Suppressor macrophage treated with lipopolysaccharide for 4 hours (primary cell): ENCODE data around the gene CSRP1.
A peak's percentile ranks its signal among the peaks of the same experiment; 100 is the strongest.
"Not testable (repeated sequence)": the region's sequence is repeated elsewhere in the genome, so short reads cannot be mapped to it uniquely, and the experiment has no call there.

Experiments used
- DNase-seq: peaks from one replicate; pipeline ENCODE4 v3.0.0-alpha.2; 2020

CSRP1 gene

GRCh38 chr1:201506557-201507359, at the start of gene CSRP1:
TSS of gene CSRP1 (minus strand) at chr1:201507123. CDS start at chr1:201496303, 10,820 bp downstream.
- peak; percentile 87 for DNase-seq

GRCh38 chr1:201555593-201555945, 48.6 kb upstream of the CSRP1 start:
- no peak for DNase-seq

- no peak for DNase-seq
Measured at GRCh38 chr1:201554789-201555592, 48.1 kb upstream of the CSRP1 start.

GRCh38 chr1:201554190-201554600, 47.3 kb upstream of the CSRP1 start:
- DNase-seq, result no peak

- no peak for DNase-seq
Measured at GRCh38 chr1:201553496-201554189, 46.7 kb upstream of the CSRP1 start.

- DNase-seq, result no peak
Measured at GRCh38 chr1:201552941-201553351, 46.0 kb upstream of the CSRP1 start.

- DNase-seq, result peak; percentile 96
Measured at GRCh38 chr1:201551877-201552731, 45.2 kb upstream of the CSRP1 start.

- DNase-seq, result no peak
Measured at GRCh38 chr1:201551096-201551495, 44.2 kb upstream of the CSRP1 start.

GRCh38 chr1:201549522-201549921, 42.6 kb upstream of the CSRP1 start:
- DNase-seq, result not testable (repeated sequence)

GRCh38 chr1:201545851-201546492, 39.0 kb upstream of the CSRP1 start:
- DNase-seq, result no peak

GRCh38 chr1:201544710-201545109, 37.8 kb upstream of the CSRP1 start:
- no peak for DNase-seq

GRCh38 chr1:201543871-201544642, 37.1 kb upstream of the CSRP1 start:
- peak; percentile 79 for DNase-seq

GRCh38 chr1:201542309-201543035, 35.5 kb upstream of the CSRP1 start:
- peak; percentile 76 for DNase-seq

- no peak for DNase-seq
Measured at GRCh38 chr1:201540846-201541735, 34.2 kb upstream of the CSRP1 start.

GRCh38 chr1:201539561-201540431, 32.9 kb upstream of the CSRP1 start:
- DNase-seq, result peak; percentile 80

GRCh38 chr1:201538612-201539551, 32.0 kb upstream of the CSRP1 start, which contains the start of gene NAV1:
TSS of gene NAV1 (plus strand) at chr1:201539127. CDS start at chr1:201622885, 83,758 bp downstream.
- peak; percentile 72 for DNase-seq
